Measurements from ENCODE around the gene CASTOR2. TPM values are rescaled to one million over a fixed set of nuclear protein-coding genes. Genes with fewer than 3 reads are reported as not detected.

CASTOR2 gene
- 1.3 to 3.9 TPM (median 2.9 TPM) in 5 replicates for total RNA-seq (2022; extraction: Qiagen RNA extraction; ENCODE audit: low read depth)

DNA sequence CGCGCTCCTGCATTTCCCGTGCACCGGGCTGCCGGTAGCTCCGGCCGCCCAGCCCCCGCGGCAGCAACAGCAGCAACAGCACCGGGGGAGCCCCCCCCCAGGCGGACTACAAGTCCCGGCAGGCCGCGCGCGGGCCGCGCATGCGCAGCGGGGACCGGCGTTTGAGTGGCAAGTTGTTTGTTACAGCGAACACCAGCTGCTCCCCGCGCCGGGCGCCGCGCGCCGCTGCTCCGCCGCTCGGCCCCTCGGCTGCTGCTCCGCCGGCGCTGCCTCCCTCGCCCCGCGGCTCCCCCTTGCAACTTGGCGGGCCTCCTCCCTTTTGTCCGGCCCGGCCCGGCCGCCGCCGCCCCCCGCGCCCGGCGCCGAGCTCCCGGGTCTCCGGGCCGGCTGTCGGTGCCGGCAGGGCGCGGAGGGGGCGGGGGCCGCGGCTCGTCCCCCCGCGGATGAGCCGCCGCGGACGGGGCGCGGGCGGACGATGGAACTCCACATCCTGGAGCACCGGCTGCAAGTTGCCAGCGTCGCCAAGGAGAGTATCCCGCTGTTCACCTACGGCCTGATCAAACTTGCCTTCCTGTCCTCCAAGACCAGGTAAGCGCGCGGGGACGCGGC lies at the start of gene CASTOR2:
TSS of gene CASTOR2 (plus strand) at position 195 of the 609 bp plus-strand sequence. CDS start at position 476, 281 bp downstream.

Other genes starting within 250 kb of the CASTOR2 start
- gene NCF1, start 190.7 kb upstream of the CASTOR2 start, total RNA-seq (2022; extraction: Qiagen RNA extraction; ENCODE audit: low read depth) = 0.08 to 0.17 TPM (median 0.15 TPM) in 3 of 5 replicates, not detected in the others
- 3.4 to 6.2 TPM (median 5.5 TPM) in 5 replicates for gene GTF2IRD2, start 113.1 kb upstream of the CASTOR2 start, total RNA-seq (2022; extraction: Qiagen RNA extraction; ENCODE audit: low read depth)
- gene RCC1L, start 109.1 kb downstream of the CASTOR2 start, total RNA-seq (2022; extraction: Qiagen RNA extraction; ENCODE audit: low read depth) = 59.9 to 67.7 TPM (median 65.9 TPM) in 5 replicates
- 8.4 to 14.9 TPM (median 10.9 TPM) in 5 replicates for gene GTF2IRD2B, start 127.9 kb downstream of the CASTOR2 start, total RNA-seq (2022; extraction: Qiagen RNA extraction; ENCODE audit: low read depth)

Measured in A549 treated with RU486 at 1 μM for 4 hours (cell line).